HG03025 (cell line): ENCODE results near the gene MAP3K14.

Source experiments
- ATAC-seq: cut with Tn5 transposase; IDR thresholded peaks from one replicate; pipeline ENCODE4 v1.9.1; 2021; ENCODE audit warnings: mild to moderate bottlenecking, moderate library complexity; ENCODE audit not compliant: unreplicated experiment, low FRiP score

MAP3K14 gene

GRCh38 chr17:45242029-45242414, 74.8 kb downstream of the MAP3K14 start:
- ATAC-seq: no peak

- no peak for ATAC-seq
Observed at GRCh38 chr17:45241328-45242028, 75.3 kb downstream of the MAP3K14 start.

- no peak for ATAC-seq
Observed at GRCh38 chr17:45240905-45241327, 75.9 kb downstream of the MAP3K14 start.

GRCh38 chr17:45238155-45238774, 78.6 kb downstream of the MAP3K14 start:
- no peak for ATAC-seq

DNA sequence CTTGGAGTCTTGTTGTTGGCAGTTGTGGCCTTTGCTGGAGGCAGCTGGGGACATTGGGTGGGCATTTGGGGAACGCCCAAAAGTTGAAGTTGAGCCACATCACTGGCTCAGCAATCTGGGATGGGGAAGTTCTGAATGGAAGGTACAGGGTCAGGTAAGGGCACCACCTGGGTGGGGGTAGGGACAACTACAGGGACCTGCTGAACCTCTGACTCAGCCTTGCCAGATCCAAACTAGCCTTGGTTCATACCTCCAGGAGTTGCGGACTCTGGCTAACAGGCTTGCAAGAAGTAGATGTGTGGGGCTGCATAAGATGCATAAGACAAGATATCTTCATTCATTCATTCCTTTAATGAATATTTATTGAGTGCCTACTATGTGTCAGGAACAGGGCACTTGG, 79.1 kb downstream of the MAP3K14 start:
- no peak for ATAC-seq

- ATAC-seq: no peak
Observed at GRCh38 chr17:45236282-45236606, 80.6 kb downstream of the MAP3K14 start.

- no peak for ATAC-seq
Observed at GRCh38 chr17:45235416-45236281, 81.2 kb downstream of the MAP3K14 start.

DNA sequence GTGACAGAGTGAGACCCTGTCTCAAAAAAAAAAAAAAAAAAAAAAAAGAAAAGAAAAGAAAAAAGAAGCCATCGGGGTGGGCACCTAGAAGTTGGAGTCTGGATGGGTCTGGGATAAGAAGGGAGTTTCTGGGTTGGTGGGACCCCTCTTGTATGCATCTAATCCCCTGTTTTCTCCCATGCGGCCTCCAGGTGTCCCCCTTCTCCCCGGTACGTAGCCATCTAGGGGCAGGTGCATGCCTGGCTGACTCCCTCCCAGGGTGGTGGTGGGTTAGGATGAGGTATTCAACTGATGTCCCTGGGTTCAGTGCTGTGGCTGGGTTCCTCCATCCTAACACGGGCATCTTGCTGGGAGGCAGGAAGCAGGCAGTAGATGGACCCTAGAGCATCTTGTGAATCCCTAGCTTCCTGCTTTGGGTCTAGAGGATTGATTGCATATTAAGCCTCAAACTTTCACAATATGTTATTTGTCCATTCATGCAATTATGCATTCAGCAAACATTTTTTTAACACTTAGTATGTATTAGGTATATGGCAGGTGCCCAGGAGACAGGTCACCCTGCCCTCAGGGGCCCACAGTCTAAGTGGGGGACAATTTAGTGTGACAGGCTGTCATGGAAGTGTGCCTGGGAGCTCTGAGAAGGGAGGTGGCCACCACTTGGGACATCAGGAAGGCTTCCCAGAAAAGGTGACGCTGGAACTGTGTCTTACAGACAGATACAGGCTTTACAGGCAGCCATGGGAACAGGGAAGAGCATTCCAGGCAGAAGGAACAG, 82.0 kb downstream of the MAP3K14 start:
- no peak for ATAC-seq

DNA sequence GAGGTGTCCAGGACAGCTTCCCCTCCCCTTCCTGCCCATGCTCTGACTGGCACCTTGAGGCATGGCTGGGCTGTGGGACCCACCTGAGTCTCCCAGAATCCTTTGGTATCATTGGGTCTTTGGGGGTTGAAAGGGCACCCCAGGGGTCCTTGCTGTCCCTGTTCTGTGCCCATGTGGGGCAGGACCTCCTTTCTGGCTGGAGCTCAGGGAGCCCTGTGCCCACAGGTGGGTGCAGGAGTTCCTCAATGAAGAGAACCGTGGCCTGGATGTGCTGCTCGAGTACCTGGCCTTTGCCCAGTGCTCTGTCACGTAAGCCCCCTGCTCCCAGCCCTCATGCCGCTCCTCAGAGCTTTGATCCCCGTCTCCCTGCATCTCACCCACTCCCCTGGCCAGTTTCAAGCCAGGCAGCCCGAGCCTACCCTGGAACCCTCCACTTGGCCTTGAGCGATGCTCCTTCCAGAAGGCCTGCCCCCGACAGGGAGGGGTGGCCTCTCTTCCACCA, 83.3 kb downstream of the MAP3K14 start:
- no peak for ATAC-seq

DNA sequence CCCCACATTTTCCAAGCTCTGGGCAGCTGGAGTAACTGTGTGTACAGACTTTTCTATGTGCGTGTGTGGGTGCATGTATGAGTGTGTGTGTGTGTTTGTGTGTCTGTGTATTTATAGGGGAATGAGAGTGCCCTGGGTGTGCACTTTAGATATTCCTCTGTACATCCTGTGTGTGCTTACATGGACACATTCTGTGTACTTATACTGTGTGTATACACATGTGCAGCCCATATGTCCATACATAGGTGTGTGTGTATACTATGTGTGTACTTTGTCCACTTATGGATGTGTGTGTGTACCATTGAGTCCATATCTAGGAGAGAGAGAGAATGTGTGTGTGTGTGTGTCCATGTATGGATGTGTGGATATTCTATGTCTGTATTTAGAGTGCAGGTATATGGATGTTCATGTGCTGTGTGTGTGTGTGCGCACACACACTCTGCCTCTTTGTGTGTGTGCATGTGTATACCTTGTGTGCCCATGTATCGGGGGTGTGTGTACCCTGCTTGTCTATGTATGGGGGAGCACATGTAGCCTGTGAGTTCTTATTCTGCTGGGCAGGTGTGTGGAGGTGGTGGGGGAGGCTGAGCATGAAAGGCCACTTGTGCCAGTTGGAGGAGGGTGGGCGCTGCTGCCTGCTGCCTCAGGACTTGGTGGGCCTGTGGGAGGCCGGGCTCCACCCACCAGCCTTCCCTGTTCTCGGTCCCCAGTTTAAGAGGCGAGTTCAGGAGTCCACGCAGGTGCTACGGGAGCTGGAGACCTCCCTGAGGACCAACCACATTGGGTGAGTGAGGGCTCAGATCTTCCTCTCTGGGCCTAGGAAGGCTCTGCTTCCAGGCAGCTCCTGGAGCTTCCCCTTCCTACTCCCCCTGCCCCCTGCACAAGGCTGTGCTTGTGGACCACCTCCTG, 84.1 kb downstream of the MAP3K14 start:
- ATAC-seq: no peak

DNA sequence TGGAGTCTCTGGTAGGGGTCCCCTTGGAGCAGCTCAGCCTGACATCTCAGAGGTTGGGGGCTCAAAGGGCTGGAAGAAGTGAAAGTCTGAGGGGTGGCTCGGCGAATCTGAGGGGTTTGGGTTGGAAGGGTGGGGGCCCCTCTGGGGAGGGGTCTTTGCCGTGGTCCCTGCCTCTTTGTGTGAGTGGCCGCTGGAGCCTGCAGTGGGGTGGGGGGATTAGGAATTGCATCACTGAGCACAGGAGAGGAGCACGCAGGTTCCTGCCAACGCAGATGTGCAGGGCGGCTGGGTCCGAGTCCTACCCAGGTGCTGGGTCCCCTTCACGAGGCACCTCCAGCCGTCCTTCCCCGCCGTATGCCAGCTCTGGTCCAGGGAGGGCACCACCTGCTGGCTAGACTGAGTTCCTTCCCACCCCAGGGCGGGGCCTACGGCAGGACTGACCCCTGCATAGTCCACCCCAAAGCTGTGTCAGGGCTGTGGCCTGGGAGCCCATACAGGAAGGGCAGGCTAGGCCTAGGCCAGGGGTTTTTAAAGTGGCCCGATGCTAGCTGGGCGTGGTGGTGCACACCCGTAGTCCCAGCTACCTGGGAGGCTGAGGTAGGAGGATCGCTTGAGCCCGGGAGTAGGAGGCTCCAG, 85.2 kb downstream of the MAP3K14 start:
- ATAC-seq: no peak

GRCh38 chr17:45230787-45231480, 85.9 kb downstream of the MAP3K14 start:
- no peak for ATAC-seq

- no peak for ATAC-seq
Observed at GRCh38 chr17:45230410-45230786, 86.4 kb downstream of the MAP3K14 start.

DNA sequence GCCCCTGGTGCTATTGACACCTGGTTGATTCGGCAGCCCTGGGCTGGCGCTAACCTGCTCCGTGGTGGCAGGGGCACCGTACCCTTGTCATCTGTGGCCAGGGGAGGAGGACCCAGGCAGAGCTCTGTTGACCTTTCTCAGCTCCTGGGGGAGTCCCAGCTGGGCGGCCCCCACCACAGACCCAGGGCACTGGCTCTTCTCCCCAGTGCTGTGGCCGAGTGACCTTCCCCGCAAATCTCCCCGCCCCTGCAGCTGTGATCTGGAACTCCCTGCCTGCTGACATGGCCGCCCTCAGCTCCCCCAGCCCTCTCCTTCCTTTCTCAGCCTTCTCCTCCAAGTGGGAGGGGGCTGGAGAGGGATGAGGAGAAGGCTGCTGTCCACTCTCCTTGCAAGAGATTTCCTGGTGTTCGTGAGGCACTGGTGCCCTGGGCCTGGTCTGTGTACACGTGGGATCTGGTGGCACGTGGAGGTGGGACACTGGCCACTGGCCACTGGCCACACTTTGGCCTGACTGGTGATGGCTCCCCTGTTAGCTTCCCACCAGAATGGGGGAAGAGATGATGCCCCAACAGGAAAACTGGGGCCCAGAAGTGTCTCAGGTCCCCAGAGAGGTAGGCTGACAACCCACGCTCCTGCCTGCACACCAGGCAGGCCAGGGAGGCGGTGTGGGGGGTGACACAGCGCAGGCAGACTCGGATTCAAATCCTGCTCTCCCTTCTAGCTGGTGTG, 87.0 kb downstream of the MAP3K14 start:
- no peak for ATAC-seq

DNA sequence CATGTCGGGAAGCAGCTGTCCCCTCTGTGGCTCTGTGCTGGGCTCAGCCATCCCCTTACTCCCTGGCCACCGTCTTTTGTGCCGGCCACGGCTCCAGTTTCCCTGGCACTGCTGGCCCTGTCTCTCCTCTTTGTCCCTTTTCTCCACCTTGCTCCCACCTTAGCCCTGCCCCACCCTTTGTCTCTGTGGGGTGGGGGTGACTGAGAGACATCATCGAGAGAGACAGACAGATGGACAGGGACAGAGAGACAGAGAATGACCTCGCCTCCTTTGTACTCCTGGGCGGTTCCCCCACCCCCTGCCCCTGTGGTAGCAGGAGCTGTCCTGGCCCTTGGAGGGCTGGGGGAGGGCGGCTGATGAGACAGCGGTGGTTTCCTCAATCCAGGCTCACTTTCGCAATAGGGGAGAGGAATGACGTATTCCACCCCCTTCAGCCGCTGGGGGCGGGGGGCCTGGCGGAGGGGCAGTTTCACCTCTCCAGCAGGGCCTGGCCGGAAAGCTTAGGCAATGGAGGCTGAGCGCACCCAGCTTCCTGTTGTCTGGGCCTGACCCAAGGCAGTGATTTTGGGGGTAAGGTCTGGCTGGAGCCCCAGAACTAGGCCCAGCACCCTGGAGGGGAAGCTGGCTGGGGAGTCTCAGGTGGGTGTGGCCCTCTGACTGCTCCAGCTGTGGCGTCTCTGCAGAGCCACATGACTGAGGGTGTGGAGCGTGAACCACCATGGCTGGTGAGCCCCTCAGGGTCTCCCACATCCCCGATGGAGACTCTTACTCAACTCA, 87.9 kb downstream of the MAP3K14 start:
- ATAC-seq: no peak

DNA sequence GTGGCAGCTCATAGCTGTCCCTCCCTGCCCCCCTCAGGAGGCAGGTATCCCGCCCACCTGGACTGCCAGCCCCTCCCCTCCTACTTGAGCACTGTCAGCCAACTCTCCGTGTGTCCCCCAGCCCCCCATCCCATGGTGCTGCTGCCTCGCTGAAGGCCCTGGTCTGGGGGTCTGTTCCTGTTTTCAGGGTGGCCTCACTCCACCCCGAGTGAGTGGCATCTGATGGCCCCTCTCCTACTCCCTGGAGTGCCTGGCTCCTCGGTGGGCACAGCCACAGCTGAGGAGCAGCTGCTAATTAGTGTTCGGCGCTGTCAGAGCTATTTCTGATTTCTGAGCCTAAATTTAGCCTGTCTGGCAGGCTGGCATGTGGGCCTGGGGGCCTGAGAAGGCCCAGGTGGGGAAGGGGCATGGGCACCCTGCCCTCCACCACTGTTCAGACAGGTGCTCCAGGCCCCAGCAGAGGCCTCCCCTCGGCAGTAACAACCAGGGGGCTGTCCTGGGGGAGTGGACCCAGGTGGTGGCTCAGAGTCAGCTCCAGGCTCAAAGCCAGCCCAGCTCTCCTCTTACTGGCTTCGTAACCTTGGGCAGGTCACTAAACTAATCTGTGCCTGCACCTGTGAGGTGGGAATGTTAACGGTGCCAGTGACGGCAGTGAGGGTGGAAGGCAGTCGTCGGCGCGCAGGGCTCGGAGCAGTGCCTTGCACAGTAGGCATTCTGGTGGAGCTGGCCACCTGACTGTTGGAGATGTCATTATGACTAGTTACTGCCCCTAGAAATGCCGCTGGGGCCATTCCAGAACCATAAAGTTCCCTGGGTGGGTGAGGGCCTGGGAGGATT, 88.7 kb downstream of the MAP3K14 start:
- no peak for ATAC-seq
